Inflammatory macrophage treated with lipopolysaccharide for 1 hour (primary cell): Measurements from ENCODE around the gene ARMS2.

Source experiments
- DNase-seq, 2 donors: peaks; one replicate each; pipeline ENCODE4 v3.0.0-alpha.2; 2020 to 2022

Gene ARMS2, protein sequence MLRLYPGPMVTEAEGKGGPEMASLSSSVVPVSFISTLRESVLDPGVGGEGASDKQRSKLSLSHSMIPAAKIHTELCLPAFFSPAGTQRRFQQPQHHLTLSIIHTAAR

DNA sequence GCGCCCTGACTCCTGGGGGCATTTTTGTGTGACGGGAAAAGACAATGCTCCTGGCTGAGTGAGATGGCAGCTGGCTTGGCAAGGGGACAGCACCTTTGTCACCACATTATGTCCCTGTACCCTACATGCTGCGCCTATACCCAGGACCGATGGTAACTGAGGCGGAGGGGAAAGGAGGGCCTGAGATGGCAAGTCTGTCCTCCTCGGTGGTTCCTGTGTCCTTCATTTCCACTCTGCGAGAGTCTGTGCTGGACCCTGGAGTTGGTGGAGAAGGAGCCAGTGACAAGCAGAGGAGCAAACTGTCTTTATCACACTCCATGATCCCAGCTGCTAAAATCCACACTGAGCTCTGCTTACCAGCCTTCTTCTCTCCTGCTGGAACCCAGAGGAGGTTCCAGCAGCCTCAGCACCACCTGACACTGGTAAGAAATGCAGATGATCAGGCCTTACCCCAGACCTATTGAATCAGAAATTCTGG is at the start of gene ARMS2:
TSS of gene ARMS2 (plus strand) at position 51 of the 478 bp plus-strand sequence. CDS start at position 126, 75 bp downstream.
- DNase-seq, result no peak

DNA sequence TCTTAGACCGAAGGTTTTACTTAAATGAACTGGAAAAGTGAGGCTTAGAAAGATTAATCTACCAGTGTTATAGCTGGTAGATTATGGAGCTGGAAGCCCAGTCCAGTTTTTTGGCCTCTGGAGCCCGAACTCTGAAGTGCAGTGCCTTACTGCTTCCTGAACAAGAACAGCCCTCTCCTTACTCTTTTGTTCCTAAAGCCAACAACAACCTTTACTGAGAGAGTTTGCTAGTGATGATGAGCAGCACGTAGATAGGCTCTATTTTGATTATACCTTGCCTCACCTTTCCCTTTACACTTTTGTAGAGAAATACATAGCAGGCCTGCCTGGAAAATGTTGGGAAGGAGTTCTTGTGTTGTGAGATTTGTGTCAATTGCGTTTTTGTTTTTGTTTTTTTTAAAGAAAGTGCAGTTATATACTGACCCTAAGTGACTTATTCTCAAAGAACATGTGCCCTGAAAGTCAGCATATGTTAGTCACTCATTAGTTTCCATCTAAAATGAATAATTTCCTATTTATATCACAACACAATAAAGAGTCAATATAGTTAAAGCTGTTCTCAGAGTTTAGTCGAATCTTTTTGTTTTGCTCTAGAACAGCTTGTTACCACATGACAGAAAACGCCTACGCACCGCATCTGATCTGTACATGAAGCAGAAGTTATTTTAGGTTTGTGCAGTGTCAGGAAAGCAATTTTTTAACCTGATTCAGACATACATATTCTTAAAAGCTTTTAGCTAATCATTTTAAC is 46.9 kb upstream of the ARMS2 start:
- peak; percentile 50 to 59 for DNase-seq

DNA sequence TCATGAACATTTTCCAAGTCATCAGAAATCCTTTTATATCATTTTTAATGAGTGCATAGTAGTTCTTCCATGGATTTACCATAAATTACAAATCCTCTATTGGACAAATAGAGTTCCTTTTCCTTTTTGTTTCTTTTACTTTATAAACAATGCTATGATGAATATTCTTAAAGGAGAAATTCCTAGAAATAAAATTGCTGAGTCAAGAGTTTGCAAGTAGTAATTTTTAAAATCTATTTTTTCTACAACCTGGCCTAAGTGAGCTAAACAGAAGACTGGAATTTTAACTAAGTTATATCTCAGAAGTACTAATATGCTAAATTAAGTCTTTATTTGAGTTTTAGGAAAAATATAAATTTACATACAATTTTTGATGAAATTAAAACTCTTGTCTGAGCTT is 41.1 kb upstream of the ARMS2 start:
- no peak for DNase-seq

DNA sequence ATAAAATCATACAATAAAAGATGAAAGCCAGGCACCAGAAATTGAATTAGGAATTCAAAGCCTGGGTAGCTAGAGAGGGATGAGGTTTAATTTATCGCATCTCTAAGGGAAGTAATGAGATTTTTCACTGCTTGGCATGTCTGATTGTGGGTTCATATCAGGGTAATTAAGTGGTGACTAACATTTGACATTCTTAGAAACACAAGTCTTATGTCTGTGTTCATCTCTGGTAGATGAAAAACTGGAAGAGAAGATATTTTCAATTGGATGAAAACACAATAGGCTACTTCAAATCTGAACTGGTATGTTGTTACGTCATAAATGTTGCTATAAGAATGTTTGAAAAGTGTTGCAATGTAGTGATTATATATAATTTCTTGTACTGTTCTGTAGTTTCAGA is 36.8 kb upstream of the ARMS2 start:
- peak in 1 of 2 donors; percentile 7 for DNase-seq

DNA sequence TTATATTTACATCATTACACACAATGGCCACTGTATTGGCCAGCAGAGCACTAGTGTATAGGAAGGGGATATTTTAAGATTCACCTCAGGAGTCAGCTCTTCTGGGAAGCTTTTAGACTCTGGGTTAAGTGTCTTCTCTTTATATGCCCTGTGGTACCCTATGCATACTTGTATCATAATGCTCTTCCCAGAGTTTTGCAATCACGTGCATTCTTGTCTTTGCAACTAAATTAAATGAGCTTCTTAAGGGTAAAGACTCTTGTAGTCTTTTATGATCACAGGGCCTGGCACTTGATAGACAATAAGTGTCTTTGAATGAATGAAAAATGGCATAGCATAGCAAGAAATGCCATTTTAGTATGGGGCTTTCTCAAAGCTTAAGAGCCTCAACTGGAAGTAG is 35.4 kb upstream of the ARMS2 start:
- peak; percentile 77 to 83 for DNase-seq

DNA sequence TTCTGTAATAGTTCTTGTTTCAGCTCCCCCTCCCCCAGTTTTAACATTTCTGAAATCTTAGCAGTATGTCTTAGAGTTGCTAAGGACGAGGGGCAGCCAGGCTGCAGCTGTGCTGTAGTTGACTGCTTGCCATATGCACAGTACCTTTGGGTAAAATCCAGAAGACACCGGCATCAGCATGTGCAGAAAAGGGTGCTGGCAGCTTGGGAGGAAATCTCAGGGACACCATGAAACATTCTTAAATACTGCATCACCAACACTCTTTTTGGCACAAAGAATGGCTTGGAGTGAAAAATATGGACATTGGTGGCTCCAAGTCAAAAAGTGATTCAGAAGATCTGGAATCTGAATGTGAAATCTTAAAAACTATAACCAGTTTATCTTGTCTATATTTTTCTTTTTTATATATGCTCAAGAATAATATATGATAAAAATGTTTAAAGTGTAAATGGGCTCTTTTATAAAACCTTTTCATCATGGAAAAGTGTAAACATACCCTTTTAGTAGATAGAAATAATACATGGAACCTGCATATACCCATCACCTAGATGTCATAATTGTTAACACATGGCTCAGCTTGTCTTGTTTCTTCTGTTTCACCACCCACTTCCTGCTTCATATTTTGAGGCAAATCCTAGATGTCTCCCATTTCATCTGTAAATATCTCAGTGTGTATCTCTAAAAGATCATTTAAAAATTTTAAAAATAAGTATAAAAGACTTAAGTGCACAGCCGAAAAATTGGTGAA is 34.4 kb upstream of the ARMS2 start:
- DNase-seq, result peak in 1 of 2 donors; percentile 22

DNA sequence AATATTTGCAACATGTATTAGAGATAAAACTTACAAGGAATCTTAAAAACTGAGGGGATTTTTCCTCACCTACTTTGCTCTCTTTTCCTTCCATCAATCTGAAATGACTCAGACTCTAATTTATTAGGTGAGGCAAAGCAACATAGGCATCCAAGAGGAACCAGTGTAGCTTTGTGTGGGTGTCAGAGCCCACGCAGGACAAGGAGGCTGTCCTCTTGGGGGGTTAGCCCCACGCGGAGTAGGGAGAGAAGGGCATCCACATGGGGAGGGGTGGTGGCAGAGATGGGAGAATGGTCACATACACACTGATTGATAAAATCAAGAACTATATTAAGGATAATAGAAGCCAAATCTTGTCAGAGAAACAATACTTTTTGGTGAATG is 33.8 kb upstream of the ARMS2 start:
- DNase-seq, result peak in 1 of 2 donors; percentile 23

DNA sequence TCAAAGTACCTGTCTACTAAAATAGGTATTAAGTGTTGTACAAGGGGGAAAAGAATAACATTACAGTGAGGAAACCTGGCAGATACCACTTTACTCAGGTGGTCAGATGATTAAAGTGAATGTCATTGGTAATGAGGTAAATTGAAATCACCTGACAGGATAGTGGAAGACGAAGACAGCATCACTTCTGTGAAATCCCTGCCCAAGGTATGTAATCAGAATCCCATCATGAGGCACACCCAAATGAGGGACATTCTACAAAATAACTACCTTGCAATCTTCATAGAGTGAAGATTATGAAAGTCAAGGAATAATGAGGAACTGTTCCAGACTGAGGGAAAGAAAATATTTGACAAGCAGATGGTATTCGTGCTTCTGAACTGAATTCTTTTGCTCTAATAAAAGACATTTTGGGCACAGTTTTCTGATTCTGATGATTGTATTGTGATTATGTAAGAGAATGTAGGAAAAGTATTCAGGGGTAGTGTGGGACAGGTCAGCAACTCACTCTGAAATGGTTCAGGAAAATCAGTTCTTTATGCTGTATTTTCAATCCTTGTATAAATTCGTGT is 33.3 kb upstream of the ARMS2 start:
- DNase-seq, result peak; percentile 16 to 44

DNA sequence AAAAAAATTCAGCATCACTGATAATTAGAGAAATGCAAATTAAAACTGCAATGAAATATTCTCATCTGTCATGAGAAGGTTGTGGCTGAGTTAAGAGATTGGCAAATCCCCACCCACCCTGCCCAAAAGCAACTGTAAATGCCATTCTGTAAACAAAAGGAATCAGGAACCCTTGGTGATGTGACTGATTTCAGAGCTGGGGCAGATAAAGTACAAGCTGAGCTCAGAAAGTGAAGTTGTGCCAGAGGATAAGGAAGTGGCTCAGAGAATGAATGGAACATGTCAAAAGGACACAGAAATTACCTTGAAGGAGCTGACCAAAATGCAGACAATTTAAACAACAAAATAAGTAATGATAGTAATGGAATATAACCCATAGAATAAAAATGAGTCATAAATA is 32.7 kb upstream of the ARMS2 start:
- DNase-seq, result peak; percentile 73 to 88

DNA sequence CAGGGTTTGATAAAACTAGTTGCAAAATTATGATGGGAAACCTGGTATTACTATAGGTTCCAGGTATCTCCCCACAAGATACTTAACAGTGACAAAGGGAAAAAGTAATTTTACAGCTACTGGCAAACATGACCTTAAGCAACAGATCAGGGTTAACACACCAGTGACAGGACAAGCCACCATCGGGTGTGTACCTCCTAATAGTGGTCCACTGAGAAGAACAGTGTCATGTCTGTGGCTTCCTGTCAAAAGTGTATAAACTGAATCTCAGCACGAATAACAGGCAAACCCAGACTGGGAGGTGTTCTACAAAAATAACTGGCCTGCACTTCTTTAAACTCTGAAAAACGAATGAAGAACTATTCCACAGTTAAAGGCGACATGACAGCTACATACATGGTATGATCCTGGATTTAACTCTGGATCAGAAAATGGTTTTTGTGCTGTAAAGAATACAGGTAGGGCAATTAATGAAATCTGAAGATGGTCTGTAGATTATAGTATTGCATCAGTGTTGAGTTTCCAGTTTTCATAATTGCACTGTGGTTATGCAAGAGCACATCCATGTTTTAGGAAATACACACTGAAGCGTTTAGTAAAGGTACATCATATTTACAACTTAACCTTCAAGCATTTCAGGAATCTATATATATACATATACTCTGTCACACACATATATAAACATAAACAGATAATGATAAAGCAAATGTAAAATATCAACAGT is 32.0 kb upstream of the ARMS2 start:
- DNase-seq, result peak; percentile 39 to 41

DNA sequence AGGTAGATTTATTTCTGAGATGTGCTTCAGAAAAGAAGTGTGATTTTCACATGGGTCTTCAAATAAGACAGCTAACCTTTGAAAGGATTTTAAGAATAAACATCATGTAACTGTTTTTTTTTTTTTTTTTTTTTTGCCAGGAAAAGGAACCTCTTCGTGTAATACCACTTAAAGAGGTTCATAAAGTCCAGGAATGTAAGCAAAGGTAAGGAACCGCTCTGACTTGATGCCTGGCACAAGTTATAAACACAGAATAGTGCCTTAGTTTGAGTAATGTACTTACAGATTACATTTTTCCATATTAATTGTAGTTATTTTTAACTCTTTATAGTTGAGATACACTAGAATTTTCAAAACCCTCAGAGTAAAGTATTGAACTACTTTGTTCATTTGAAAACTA is 30.4 kb upstream of the ARMS2 start:
- DNase-seq, result no peak

DNA sequence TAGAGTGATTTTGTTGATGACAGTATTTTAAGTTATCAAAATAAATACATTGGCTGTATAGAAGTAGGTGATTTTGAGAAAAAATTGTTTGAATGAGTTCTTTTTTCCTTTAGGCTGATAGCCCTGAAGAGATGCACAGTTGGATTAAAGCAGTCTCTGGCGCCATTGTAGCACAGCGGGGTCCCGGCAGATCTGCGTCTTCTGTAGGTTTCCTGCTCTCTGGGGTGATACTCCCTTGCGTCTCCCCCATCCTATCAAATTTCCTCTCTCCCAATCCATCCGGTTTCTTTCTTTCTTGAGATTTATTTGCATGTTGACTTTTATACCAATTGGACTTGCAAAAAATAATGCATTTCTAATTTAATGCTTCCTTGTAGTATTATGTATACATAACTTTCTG is 27.6 kb upstream of the ARMS2 start:
- no peak for DNase-seq

DNA sequence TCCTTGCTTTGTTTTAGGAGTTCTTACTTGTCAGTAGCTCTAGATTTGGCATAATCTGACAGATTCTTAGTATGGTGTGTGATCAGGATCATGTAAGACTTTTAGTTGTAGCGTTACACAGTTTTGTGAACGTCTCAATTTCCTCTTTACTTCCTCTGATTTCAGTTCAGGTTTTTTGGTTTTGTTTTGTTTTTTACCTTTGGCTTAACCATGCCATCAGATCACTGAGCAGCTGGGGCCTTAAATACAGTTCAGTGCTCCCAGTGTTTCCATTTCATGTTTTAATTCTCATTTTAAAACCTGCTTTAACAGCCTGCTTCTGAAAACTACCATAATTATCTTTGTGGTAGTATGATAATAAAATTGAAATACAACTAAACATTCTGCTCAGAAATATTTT is 27.2 kb upstream of the ARMS2 start:
- DNase-seq, result no peak

DNA sequence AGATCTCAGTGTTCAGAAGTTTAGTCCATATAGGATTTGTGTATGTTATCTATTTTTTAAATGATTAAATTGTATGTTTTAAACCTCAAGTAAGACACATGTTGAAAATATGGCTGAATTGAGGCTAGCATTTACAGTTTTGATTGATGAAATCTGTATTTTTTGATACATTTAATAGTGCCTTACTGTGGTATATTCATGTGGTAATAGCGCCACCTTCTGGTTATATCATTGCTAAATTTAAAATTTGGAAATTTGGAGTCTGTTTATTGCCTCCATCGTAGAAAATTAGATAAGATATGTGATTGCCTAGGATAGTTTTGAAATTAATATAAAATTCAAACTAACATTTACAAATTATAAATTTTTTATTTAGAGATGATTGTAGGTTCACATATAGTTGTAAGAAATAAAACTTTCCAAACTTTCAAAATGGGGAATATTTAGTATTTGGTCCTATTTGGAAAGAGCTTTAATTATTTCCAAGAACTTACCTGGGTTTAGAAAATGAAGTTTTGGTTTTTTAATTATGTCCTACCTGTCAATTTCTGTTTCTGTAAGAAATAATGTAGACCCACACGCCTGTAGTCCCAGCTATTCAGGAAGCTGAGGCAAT is 19.1 kb upstream of the ARMS2 start:
- DNase-seq, result peak; percentile 31 to 87

DNA sequence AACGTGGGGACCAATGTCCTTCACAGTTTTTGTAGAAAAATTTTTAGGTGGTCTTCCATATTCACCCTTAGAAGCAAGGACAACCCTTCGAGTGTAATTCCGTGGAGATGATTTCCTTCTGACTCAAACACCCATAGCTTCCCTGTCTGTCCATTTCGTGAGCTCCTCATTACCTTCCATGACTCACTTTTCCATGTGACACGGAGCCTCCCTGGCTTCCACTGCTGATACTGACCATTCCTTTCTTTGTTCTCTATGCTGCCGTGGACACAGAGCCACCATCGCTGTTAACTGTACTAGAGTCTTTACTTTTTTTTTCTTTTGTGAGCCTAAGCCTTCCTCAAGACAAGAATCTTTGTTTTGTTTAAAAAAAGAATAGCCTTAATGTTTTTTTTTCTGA is 12.5 kb upstream of the ARMS2 start:
- DNase-seq, result no peak

DNA sequence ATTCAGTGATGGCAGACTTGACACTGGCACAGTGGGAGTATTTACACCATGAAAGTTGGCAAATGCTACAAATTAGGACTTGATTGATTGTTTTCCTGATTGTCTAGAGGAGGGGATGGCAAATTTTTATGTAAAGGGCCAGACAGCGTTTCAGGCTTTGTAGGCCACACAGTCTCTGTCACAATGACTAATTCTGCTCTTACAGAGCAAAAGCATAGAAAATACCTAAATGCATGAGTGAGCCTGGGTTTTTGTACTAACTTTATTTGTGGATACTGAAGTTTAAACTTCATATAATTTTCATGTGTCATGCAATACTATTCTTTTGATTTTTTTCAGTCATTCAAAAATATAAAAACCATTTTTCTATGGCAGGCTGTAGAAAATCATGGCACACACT is 9.0 kb upstream of the ARMS2 start:
- no peak for DNase-seq

DNA sequence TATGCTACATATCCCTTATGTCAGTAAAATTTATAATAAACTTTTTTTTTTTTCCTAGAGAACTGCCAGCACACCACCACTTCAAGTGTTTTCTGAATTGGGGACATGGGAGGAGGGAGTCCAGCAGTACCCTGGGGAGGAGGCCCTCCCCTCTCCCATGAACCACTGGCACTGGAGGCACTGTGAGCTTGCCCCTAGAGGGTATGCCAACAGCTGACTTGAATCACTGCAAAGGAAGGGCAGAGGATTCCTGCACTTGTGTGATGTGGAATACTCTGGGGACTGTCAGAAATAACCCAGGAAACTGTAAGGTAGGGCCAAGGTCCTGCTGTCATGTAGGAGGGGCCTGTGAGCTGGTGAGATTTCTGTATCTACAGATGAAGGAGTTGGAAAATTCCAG is 8.5 kb upstream of the ARMS2 start:
- DNase-seq, result no peak

DNA sequence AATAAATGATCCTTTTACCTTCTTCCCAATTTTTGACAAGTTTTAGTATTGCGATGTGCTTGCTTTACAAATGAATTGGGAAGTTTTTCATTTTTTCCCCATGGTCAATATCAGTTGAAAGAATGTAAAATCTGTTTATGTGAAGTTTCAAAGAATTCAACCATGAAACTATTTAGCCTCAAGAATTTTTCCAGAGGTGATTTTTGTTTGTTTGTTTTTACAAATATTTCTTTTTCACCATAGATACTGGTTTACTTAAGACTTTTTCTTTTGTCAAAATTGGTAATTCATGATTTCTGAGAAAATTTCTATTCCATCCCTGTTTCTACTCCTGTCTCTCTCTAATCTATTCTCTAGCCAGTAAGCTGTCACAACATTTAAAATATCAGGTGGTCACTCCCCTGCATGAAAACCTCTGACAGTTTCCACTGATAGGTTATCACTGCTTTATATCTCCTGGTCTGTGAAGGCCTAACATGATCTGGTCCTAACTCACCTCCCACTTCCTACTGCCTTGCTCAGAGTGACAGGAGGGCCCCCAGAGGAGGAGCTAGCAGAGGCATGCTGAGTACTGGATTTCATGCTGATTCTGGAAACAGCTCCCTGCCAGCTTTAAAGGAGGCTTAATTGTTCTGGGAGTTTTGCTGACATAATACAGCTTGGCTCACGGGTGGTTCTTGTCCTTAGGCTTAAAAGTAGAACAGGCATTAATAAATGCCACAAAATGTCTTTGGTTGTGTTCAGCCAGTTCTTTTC is 7.6 kb upstream of the ARMS2 start:
- no peak for DNase-seq

DNA sequence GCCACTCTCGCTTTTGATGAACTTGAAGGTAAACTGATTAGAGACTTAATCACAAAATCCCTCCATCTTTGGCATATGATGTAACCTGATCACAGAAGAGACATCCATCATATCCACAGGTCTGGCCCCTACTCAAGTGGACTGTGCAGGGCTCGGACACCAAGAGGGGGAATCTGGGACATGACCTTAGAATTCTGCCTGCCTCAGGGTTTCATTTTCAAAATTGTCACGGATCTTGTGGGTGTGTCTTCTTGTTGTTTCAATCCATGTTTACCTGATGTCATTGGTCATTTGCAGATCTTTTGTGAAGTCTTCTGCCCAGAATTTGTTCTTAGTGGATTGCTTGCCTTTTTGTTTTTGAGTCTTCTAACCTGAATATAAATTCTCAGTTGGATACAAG is 5.9 kb upstream of the ARMS2 start:
- DNase-seq, result no peak

DNA sequence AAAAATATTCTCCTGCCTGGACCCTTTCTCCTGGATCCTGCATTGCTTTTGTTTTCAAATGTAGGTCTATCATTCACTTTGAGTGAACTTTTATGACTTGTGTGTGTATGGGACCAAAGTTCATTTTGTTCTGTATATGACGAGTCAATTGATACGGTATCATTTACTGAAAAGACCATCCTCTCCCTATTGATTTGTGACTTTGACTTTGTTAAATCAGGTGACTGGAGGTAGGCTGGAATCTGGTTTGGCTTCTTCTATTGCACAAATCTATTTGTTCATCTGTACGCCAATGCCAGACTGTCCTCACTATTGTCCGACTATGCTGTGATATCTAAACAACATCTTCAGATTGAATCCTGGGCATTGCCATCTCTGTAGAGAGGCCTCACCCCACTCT is 5.3 kb upstream of the ARMS2 start:
- no peak for DNase-seq

DNA sequence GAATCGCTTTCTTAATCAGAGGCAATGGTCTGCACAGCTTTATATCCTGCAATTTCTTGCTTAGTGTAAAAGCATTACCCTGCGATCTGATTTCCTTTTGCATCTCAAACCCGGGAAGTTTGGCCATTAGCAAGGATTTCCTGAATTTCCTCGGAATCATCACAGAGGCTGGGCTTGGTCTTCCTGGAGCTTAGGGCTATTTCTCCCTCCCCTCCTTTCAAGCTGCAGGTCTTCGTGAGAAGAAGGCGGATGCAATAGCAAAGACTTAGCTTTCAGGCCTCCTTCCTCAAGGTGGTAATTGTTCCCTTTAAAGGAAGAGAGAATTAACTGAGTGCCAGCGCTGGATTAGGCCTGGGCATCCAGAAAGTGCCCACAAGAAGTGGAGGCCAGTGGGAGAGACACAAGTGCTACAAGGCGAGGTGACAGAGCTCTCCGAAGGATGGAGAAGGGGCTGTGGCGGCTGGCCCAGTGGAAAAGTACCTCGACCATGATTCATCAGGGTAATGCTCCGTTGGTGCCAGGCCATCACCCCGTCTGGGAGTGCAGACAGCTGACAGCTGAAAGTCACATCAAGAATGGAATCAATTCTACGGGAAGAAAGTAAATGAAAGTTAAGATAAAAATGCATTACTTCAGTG is 4.0 kb upstream of the ARMS2 start:
- no peak for DNase-seq
